IMR-90 (cell line): ENCODE measurements around the gene PPFIA1. TPM values are rescaled to one million over a fixed set of nuclear protein-coding genes. Genes with fewer than 3 reads are reported as not detected.

ENCODE experiments used
- ATAC-seq: fragments of 200-7000 bp; cut with Tn5 transposase; 2 replicates; pipeline ENCODE4 v1.9.1; 2020; ENCODE audit warnings: low read depth, mild to moderate bottlenecking, moderate library complexity
- BruUV-seq: library from RNA; stranded (reverse); fragments of 400-500 nt; replicated peaks from 2 replicates; lab custom pipeline; 2021; lab: Mats Ljungman, UMichigan
- CTCF ChIA-PET: fragments of 300-600 bp; formaldehyde crosslinking; extraction: SDS; loops from one replicate; lab custom pipeline; 2021; ENCODE audit warnings: antibody characterized with exemption; lab: Yijun Ruan, JAX
- POLR2A ChIA-PET: fragments of 300-600 bp; sonication (Branson Sonifier 250); formaldehyde crosslinking; loops from one replicate; lab custom pipeline; 2022; ENCODE audit warnings: antibody characterized with exemption; ENCODE audit not compliant: unreplicated experiment; lab: Charles Lee
- DNase-seq: peaks from one replicate; pipeline ENCODE4 v3.0.0; 2013
- H2AFZ ChIP-seq: replicated peaks from 2 replicates; pipeline ENCODE3; 2013; ENCODE audit warnings: low read length, mild to moderate bottlenecking; ENCODE audit not compliant: poor library complexity
- H2AK5ac ChIP-seq: 2 replicates; pipeline ENCODE4 v1.6.1; 2013; ENCODE audit warnings: low read depth, low read length, inconsistent platforms
- H2AK9ac ChIP-seq: replicated peaks from 2 replicates; pipeline ENCODE3; 2013; ENCODE audit warnings: mild to moderate bottlenecking, low read depth, low read length, moderate library complexity; ENCODE audit not compliant: poor library complexity
- H2BK120ac ChIP-seq: 2 replicates; pipeline ENCODE4 v1.6.1; 2013; ENCODE audit warnings: low read depth, low read length, inconsistent platforms
- H2BK15ac ChIP-seq: 3 replicates; pipeline ENCODE4 v1.6.1; 2013; ENCODE audit warnings: low read depth, low read length, inconsistent platforms
- H2BK20ac ChIP-seq: 2 replicates; pipeline ENCODE4 v1.6.1; 2013; ENCODE audit warnings: low read depth, mild to moderate bottlenecking, inconsistent platforms, low read length, moderate library complexity
- H2BK5ac ChIP-seq: 2 replicates; pipeline ENCODE4 v1.6.1; 2013; ENCODE audit warnings: mild to moderate bottlenecking, low read depth, low read length, inconsistent platforms; ENCODE audit not compliant: poor library complexity, severe bottlenecking
- H3K14ac ChIP-seq: replicated peaks from 2 replicates; pipeline ENCODE4 v1.6.1; 2013; ENCODE audit warnings: low read depth, low read length, inconsistent platforms
- H3K18ac ChIP-seq: 2 replicates; pipeline ENCODE4 v1.6.1; 2013; ENCODE audit warnings: low read depth, low read length, control low read depth
- H3K23ac ChIP-seq: 2 replicates; pipeline ENCODE4 v1.6.1; 2013; ENCODE audit warnings: low read depth, low read length, inconsistent platforms
- H3K27ac ChIP-seq: 2 replicates; pipeline ENCODE4 v1.5.1; 2013; ENCODE audit warnings: mild to moderate bottlenecking, control low read depth, low read length; ENCODE audit not compliant: insufficient read depth
- H3K27me3 ChIP-seq: 2 replicates; pipeline ENCODE4 v1.6.1; 2013; ENCODE audit warnings: low read length; ENCODE audit not compliant: control insufficient read depth, insufficient read depth
- H3K36me3 ChIP-seq: 2 replicates; pipeline ENCODE4 v1.6.1; 2013; ENCODE audit warnings: low read length, mixed read lengths; ENCODE audit not compliant: control insufficient read depth, insufficient read depth
- H3K4ac ChIP-seq: 2 replicates; pipeline ENCODE4 v1.6.1; 2013; ENCODE audit warnings: low read depth, low read length, inconsistent platforms
- H3K4me1 ChIP-seq: 2 replicates; pipeline ENCODE4 v1.6.1; 2013; ENCODE audit warnings: low read length, mixed read lengths; ENCODE audit not compliant: control insufficient read depth, insufficient read depth
- H3K4me2 ChIP-seq: 2 replicates; pipeline ENCODE4 v1.6.1; 2013; ENCODE audit warnings: low read depth, mild to moderate bottlenecking, control low read depth, low read length, moderate library complexity
- H3K4me3 ChIP-seq: 2 replicates; pipeline ENCODE4 v1.5.1; 2013; ENCODE audit warnings: low read depth, mild to moderate bottlenecking, control low read depth, low read length, moderate library complexity; ENCODE audit not compliant: insufficient read depth
- H3K56ac ChIP-seq: 2 replicates; pipeline ENCODE4 v1.6.1; 2013; ENCODE audit warnings: low read length, inconsistent platforms; ENCODE audit not compliant: insufficient read depth; ENCODE audit errors: extremely low read depth
- H3K79me1 ChIP-seq, 2 experiments: 2 replicates each; pipeline ENCODE4 v1.6.1; 2013; ENCODE audit warnings: low read length in 2 of 2, inconsistent platforms in 1 of 2, low read depth in 1 of 2
- H3K9ac ChIP-seq: 2 replicates; pipeline ENCODE4 v1.6.1; 2013; ENCODE audit warnings: low read depth, low read length, control low read depth
- H3K9me1 ChIP-seq: 2 replicates; pipeline ENCODE4 v1.6.1; 2013; ENCODE audit warnings: low read length, inconsistent platforms; ENCODE audit not compliant: insufficient read depth
- H3K9me3 ChIP-seq: 2 replicates; pipeline ENCODE4 v1.6.1; 2013; ENCODE audit warnings: low read length; ENCODE audit not compliant: control insufficient read depth, insufficient read depth
- H4K20me1 ChIP-seq: 2 replicates; pipeline ENCODE4 v1.6.1; 2013; ENCODE audit warnings: low read length, inconsistent platforms; ENCODE audit not compliant: insufficient read depth
- H4K5ac ChIP-seq: 2 replicates; pipeline ENCODE4 v1.6.1; 2013; ENCODE audit warnings: mild to moderate bottlenecking, low read depth, low read length, control low read depth
- H4K8ac ChIP-seq, 2 experiments: 2 replicates each; pipeline ENCODE4 v1.6.1; 2013; ENCODE audit warnings: low read depth in 2 of 2, low read length in 2 of 2, control low read depth in 1 of 2, inconsistent platforms in 1 of 2
- H4K91ac ChIP-seq: 2 replicates; pipeline ENCODE4 v1.6.1; 2013; ENCODE audit warnings: low read depth, low read length, inconsistent platforms; ENCODE audit not compliant: insufficient read depth
- BHLHE40 ChIP-seq: fragments of 150-350 bp; IDR thresholded peaks from 2 replicates; pipeline ENCODE4 v1.6.1; 2016; ENCODE audit warnings: mild to moderate bottlenecking, low read depth, low read length
- CHD1 ChIP-seq: IDR thresholded peaks from 2 replicates; pipeline ENCODE4 v1.6.1; 2012; ENCODE audit warnings: low read depth, low read length, improper control_type of control experiment
- MAZ ChIP-seq: IDR thresholded peaks from 2 replicates; pipeline ENCODE4 v1.6.1; 2012; ENCODE audit warnings: low read depth, mild to moderate bottlenecking, low read length, improper control_type of control experiment, moderate library complexity, borderline replicate concordance
- POLR2A ChIP-seq: IDR thresholded peaks from 2 replicates; pipeline ENCODE4 v1.6.1; 2012; ENCODE audit warnings: mild to moderate bottlenecking, low read depth, low read length
- SMC3 ChIP-seq: fragments of 150-350 bp; IDR thresholded peaks from 2 replicates; pipeline ENCODE4 v1.6.1; 2016; ENCODE audit warnings: low read depth, mild to moderate bottlenecking, antibody characterized with exemption, low read length, moderate library complexity
- WGBS, 2 experiments: methylation state at CpG; one replicate each; pipeline versions ENCODE4 v1.1.5 to v1.1.7; 2013; ENCODE audit warnings: missing lambda C conversion rate in 2 of 2; ENCODE audit not compliant: insufficient read length in 1 of 2; ENCODE audit errors: extremely low coverage in 2 of 2; 5-methylcytosine and 5-hydroxymethylcytosine counted together
- dilution Hi-C: fragments of 300-500 bp; cut with HindIII; formaldehyde crosslinking; loops from one replicate; pipeline ENCODE4 v1.14.3; 2018; ENCODE audit warnings: low sequenced_read_pairs; ENCODE audit not compliant: unreplicated experiment
- in situ Hi-C: fragments of 300-500 bp; cut with MboI; formaldehyde crosslinking; loops from 3 replicates; pipeline ENCODE4 v1.14.3; 2019; ENCODE audit warnings: low sequenced_read_pairs, inconsistent platforms, mixed read lengths
- intact Hi-C: fragments of 100-400 bp; cut with micrococcal nuclease; formaldehyde crosslinking; loops from 2 replicates; pipeline ENCODE4 v1.10.0; 2022
- polyA plus RNA-seq, 3 experiments: library from polyadenylated mRNA; depleted of rRNA; stranded (reverse); fragments of >200 nt; gene quantifications; 2 replicates each; pipeline ENCODE4 v1.2.3, GENCODE V29; 2012; ENCODE audit warnings: low replicate concordance in 1 of 3
- total RNA-seq: library from RNA; depleted of rRNA; stranded (reverse); fragments of >200 nt; gene quantifications from 2 replicates; pipeline ENCODE4 v1.2.3, GENCODE V29; 2012
- TF ChIP-seq, protein P1 (sequence below): conservative IDR thresholded peaks from 2 replicates; pipeline ENCODE4 v1.5.1; 2012; ENCODE audit warnings: mild to moderate bottlenecking, low read depth, low read length, improper control_type of control experiment
- TF ChIP-seq, protein P2 (sequence below): fragments of 150-350 bp; IDR thresholded peaks from 2 replicates; pipeline ENCODE4 v1.6.1; 2016; ENCODE audit warnings: low read depth, mild to moderate bottlenecking, low read length, moderate library complexity, borderline replicate concordance
- TF ChIP-seq, protein P3 (sequence below): fragments of 150-350 bp; IDR thresholded peaks from 2 replicates; pipeline ENCODE4 v1.6.1; 2017; ENCODE audit warnings: mild to moderate bottlenecking, antibody characterized with exemption, low read length, low read depth

The PPFIA1 gene
- total and polyA plus RNA-seq, 2 of the 4 experiments (the other 2 are of a cell fraction) = 25.6 to 37.2 TPM

DNA sequence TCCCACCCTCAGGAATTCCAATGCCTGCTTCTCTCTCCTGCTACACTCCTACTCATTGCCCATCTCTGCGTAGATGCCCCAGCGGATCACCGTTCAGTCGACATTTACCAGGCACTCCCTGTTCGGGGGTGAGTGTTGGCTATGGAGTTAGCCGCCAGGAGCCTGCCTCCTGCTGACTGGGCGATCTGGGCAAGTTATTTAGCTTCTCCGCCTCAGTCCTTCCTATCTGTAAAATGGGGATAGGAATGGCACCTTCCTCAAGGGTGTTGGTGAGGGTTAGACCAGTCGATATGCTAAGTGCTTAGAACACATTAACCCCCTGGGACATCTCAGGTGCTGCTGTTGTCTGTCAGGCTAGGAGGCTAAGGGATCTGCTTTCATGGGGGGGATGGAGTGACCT lies 36.5 kb upstream of the PPFIA1 start:
- H3K9me3 ChIP-seq = peaks cover 3% of the 10 kb centered on the region; the same call in 1 of the 2 replicates
- H3K9ac ChIP-seq = no peak overlapping the region
- H4K5ac ChIP-seq = no peak overlapping the region
- peaks cover 8% of the 10 kb centered on the region for H3K9me1 ChIP-seq
- ChIA-PET POLR2A (no interaction called here), CTCF (no interaction called here)
- 93% methylated on average over 7 of the region's 9 CpGs; no CpG with 5 or more reads in 1 of the 2 experiments for WGBS, 2 experiments
- peaks cover 32% of the 10 kb centered on the region for H3K27me3 ChIP-seq
- no peak overlapping the region for H3K23ac ChIP-seq
- no peak overlapping the region for H2AK9ac ChIP-seq
- BruUV-seq = no TSS peak
- no peak overlapping the region for H3K4ac ChIP-seq
- no peak overlapping the region for H2BK5ac ChIP-seq
- H3K36me3 ChIP-seq = no peaks in the 10 kb centered on the region
- H4K91ac ChIP-seq = no peak overlapping the region
- DNase-seq (no peak), ATAC-seq (no peak)
- intact Hi-C loops = no loop called here
- dilution Hi-C loops = no loop called here
- no peak overlapping the region for H2BK15ac ChIP-seq
- H3K4me1 ChIP-seq = 0 out of 2 replicates have a peak, but pooled peaks cover 2% of the 10 kb centered on the region
- no peak overlapping the region for H2AK5ac ChIP-seq
- no peak overlapping the region for H3K18ac ChIP-seq
- TF ChIP-seq, protein P1, sequence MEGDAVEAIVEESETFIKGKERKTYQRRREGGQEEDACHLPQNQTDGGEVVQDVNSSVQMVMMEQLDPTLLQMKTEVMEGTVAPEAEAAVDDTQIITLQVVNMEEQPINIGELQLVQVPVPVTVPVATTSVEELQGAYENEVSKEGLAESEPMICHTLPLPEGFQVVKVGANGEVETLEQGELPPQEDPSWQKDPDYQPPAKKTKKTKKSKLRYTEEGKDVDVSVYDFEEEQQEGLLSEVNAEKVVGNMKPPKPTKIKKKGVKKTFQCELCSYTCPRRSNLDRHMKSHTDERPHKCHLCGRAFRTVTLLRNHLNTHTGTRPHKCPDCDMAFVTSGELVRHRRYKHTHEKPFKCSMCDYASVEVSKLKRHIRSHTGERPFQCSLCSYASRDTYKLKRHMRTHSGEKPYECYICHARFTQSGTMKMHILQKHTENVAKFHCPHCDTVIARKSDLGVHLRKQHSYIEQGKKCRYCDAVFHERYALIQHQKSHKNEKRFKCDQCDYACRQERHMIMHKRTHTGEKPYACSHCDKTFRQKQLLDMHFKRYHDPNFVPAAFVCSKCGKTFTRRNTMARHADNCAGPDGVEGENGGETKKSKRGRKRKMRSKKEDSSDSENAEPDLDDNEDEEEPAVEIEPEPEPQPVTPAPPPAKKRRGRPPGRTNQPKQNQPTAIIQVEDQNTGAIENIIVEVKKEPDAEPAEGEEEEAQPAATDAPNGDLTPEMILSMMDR = no peak
- TF ChIP-seq BHLHE40 = no peak
- no peak for TF ChIP-seq POLR2A
- TF ChIP-seq, protein P2, sequence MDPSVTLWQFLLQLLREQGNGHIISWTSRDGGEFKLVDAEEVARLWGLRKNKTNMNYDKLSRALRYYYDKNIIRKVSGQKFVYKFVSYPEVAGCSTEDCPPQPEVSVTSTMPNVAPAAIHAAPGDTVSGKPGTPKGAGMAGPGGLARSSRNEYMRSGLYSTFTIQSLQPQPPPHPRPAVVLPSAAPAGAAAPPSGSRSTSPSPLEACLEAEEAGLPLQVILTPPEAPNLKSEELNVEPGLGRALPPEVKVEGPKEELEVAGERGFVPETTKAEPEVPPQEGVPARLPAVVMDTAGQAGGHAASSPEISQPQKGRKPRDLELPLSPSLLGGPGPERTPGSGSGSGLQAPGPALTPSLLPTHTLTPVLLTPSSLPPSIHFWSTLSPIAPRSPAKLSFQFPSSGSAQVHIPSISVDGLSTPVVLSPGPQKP = no peak
- TF ChIP-seq, protein P3, sequence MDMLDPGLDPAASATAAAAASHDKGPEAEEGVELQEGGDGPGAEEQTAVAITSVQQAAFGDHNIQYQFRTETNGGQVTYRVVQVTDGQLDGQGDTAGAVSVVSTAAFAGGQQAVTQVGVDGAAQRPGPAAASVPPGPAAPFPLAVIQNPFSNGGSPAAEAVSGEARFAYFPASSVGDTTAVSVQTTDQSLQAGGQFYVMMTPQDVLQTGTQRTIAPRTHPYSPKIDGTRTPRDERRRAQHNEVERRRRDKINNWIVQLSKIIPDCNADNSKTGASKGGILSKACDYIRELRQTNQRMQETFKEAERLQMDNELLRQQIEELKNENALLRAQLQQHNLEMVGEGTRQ = no peak
- no peak for TF ChIP-seq SMC3
- TF ChIP-seq MAZ = no peak
- TF ChIP-seq CHD1 = no peak
- peaks cover 7% of the 10 kb centered on the region; the same call in 1 of the 2 replicates for H4K20me1 ChIP-seq
- H3K4me2 ChIP-seq = no peak overlapping the region
- no peak overlapping the region for H2AFZ ChIP-seq
- no peak overlapping the region for H3K27ac ChIP-seq
- in situ Hi-C loops = no loop called here
- H2BK120ac ChIP-seq = no peak overlapping the region
- no peak overlapping the region for H4K8ac ChIP-seq
- H2BK20ac ChIP-seq = no peak overlapping the region
- no peak overlapping the region for H3K56ac ChIP-seq
- H3K4me3 ChIP-seq = no peak overlapping the region
- no peak overlapping the region for H3K14ac ChIP-seq
- no peaks in the 10 kb centered on the region for H3K79me1 ChIP-seq
